HCT116 (cell line): ENCODE data around the gene SLIT1. TPM values are rescaled to one million over a fixed set of nuclear protein-coding genes. Genes with fewer than 3 reads are reported as not detected.

ENCODE experiments used
- ATAC-seq: fragments of 200-7000 bp; cut with Tn5 transposase; 2 replicates; pipeline ENCODE4 v1.9.1; 2020; ENCODE audit warnings: mild to moderate bottlenecking, moderate library complexity
- BruUV-seq: library from RNA; stranded (reverse); fragments of 400-500 nt; replicated peaks from 2 replicates; lab custom pipeline; 2021; lab: Mats Ljungman, UMichigan
- CTCF ChIA-PET: fragments of 300-600 bp; sonication (Branson Sonifier 250); formaldehyde crosslinking; loops from one replicate; lab custom pipeline; 2021; ENCODE audit warnings: antibody characterized with exemption; lab: Charles Lee
- POLR2A ChIA-PET: fragments of 300-600, 350-600 bp; sonication (Branson Sonifier 250); formaldehyde crosslinking; loops from one replicate; lab custom pipeline; 2021; ENCODE audit warnings: antibody characterized with exemption; lab: Charles Lee
- RAD21 ChIA-PET, 2 experiments: fragments of 300-600 bp; sonication (Branson Sonifier 250); formaldehyde crosslinking; loops; one replicate each; lab custom pipeline; 2023; ENCODE audit warnings: low total read pairs in 2 of 2; ENCODE audit not compliant: uncharacterized antibody in 2 of 2, unreplicated experiment in 2 of 2, low non-redundant PET in 1 of 2; lab: Charles Lee
- DNase-seq: peaks from one replicate; pipeline ENCODE4 v3.0.0-alpha.2; 2010; ENCODE audit warnings: low read depth, low spot score
- H2AFZ ChIP-seq: fragments of 200-600 bp; shearing (Covaris generic), sonication (generic); 2 replicates; pipeline ENCODE4 v1.6.1; 2017; ENCODE audit warnings: low read depth, mixed run types, mixed read lengths, antibody characterized with exemption, low read length; ENCODE audit not compliant: poor library complexity, severe bottlenecking
- H3K27ac ChIP-seq: 2 replicates; pipeline ENCODE4 v1.5.1; 2012; ENCODE audit warnings: low read depth, low read length
- H3K27me3 ChIP-seq: fragments of 200-600 bp; sonication (generic); 2 replicates; pipeline ENCODE4 v1.6.1; 2016; ENCODE audit warnings: mixed run types, low read length, mixed read lengths; ENCODE audit not compliant: insufficient read depth
- H3K36me3 ChIP-seq, 2 experiments: fragments of 200-500 bp in 1 of 2; fragments of 200-600 bp in 1 of 2; sonication (Bioruptor generic) in 1 of 2; sonication (generic) in 1 of 2; 2 replicates each; pipeline versions ENCODE4 v1.5.1 to v1.6.1; 2014 to 2016; ENCODE audit warnings: low read length in 2 of 2, inconsistent platforms in 1 of 2, mixed read lengths in 1 of 2, mixed run types in 1 of 2; ENCODE audit not compliant: insufficient read depth in 2 of 2, control insufficient read depth in 1 of 2
- H3K4me1 ChIP-seq, 2 experiments: fragments of 200-600 bp in 1 of 2; sonication (generic) in 1 of 2; 2 replicates each; pipeline versions ENCODE4 v1.5.1 to v1.6.1; 2012 to 2017; ENCODE audit warnings: low read length in 2 of 2, inconsistent platforms in 1 of 2, mild to moderate bottlenecking in 1 of 2, mixed read lengths in 1 of 2, mixed run types in 1 of 2, moderate library complexity in 1 of 2; ENCODE audit not compliant: insufficient read depth in 2 of 2, control insufficient read depth in 1 of 2
- H3K4me2 ChIP-seq: fragments of 200-600 bp; sonication (generic); 2 replicates; pipeline ENCODE4 v1.6.1; 2017; ENCODE audit warnings: mixed run types, low read length, mixed read lengths
- H3K4me3 ChIP-seq, 2 experiments: fragments of 200-600 bp in 1 of 2; sonication (generic) in 1 of 2; replicated peaks in 1 of 2; 2 replicates each; pipeline ENCODE4 v1.5.1; 2011 to 2016; ENCODE audit warnings: low read length in 2 of 2, control low read depth in 1 of 2, low read depth in 1 of 2, mild to moderate bottlenecking in 1 of 2, mixed read lengths in 1 of 2, mixed run types in 1 of 2
- H3K79me2 ChIP-seq: fragments of 200-600 bp; sonication (generic); 2 replicates; pipeline ENCODE4 v1.6.1; 2017; ENCODE audit warnings: mild to moderate bottlenecking, mixed run types, low read length, moderate library complexity, mixed read lengths; ENCODE audit not compliant: insufficient read depth
- H3K9ac ChIP-seq: fragments of 200-600 bp; sonication (generic); 2 replicates; pipeline ENCODE4 v1.6.1; 2016; ENCODE audit warnings: low read length, mixed read lengths
- H3K9me2 ChIP-seq: fragments of 200-600 bp; sonication (generic), shearing (Covaris generic); 2 replicates; pipeline ENCODE4 v1.6.1; 2017; ENCODE audit warnings: mixed run types, mild to moderate bottlenecking, moderate library complexity; ENCODE audit not compliant: insufficient read depth
- H3K9me3 ChIP-seq, 2 experiments: fragments of 200-500 bp in 1 of 2; fragments of 200-600 bp in 1 of 2; sonication (Bioruptor generic) in 1 of 2; sonication (generic) in 1 of 2; 2 replicates each; pipeline ENCODE4 v1.6.1; 2014 to 2017; ENCODE audit warnings: low read length in 2 of 2, mixed read lengths in 2 of 2, inconsistent platforms in 1 of 2, low read depth in 1 of 2, mild to moderate bottlenecking in 1 of 2, mixed run types in 1 of 2, moderate library complexity in 1 of 2; ENCODE audit not compliant: control insufficient read depth in 1 of 2, insufficient read depth in 1 of 2
- H4K20me1 ChIP-seq: fragments of 200-600 bp; sonication (generic), shearing (Covaris generic); 2 replicates; pipeline ENCODE4 v1.6.1; 2017; ENCODE audit warnings: mixed run types, mild to moderate bottlenecking, moderate library complexity; ENCODE audit not compliant: insufficient read depth
- CEBPB ChIP-seq: IDR thresholded peaks from 2 replicates; pipeline ENCODE4 v1.6.1; 2012; ENCODE audit warnings: low read depth
- EZH2 ChIP-seq: fragments of 200-600 bp; sonication (generic); IDR thresholded peaks from 2 replicates; pipeline ENCODE4 v1.6.1; 2017; ENCODE audit warnings: antibody characterized with exemption, mixed run types
- REST ChIP-seq: IDR thresholded peaks from 2 replicates; pipeline ENCODE4 v1.6.1; 2012; ENCODE audit warnings: low read depth
- SP1 ChIP-seq: IDR thresholded peaks from 2 replicates; pipeline ENCODE4 v1.6.1; 2012; ENCODE audit warnings: low read depth
- TCF7L2 ChIP-seq: IDR thresholded peaks from 2 replicates; pipeline ENCODE4 v1.7.0; 2011; ENCODE audit warnings: borderline replicate concordance, inconsistent platforms; ENCODE audit not compliant: insufficient read depth, insufficient read length; ENCODE audit errors: extremely low read depth
- ZBTB33 ChIP-seq: IDR thresholded peaks from 2 replicates; pipeline ENCODE4 v1.6.1; 2011; ENCODE audit warnings: mild to moderate bottlenecking, low read length, moderate library complexity; ENCODE audit not compliant: insufficient replicate concordance; ENCODE audit errors: extremely low read depth
- ZFX ChIP-seq: fragments of 450-650 bp; IDR thresholded peaks from 2 replicates; pipeline ENCODE4 v1.6.1; 2017
- ZNF274 ChIP-seq: fragments of 200-500 bp; sonication (Bioruptor generic); IDR thresholded peaks from 2 replicates; pipeline ENCODE4 v1.6.1; 2014; ENCODE audit warnings: mild to moderate bottlenecking, low read depth, low read length, inconsistent platforms
- intact Hi-C: fragments of 100-400 bp; cut with micrococcal nuclease; formaldehyde crosslinking; loops from 2 replicates; pipeline ENCODE4 v1.10.0; 2022
- total RNA-seq: library from RNA; stranded (reverse); gene quantifications from one replicate; pipeline ENCODE4 v1.2.1, GENCODE V29; 2021; ENCODE audit not compliant: unreplicated experiment

The SLIT1 gene
- total RNA-seq, 1 experiment from 2014 or later = 0.42 TPM

- TF ChIP-seq ZNF274 (no peak), CEBPB (no peak), EZH2 (no peak), SP1 (no peak), TCF7L2 (no peak), REST (no peak), ZBTB33 (no peak), ZFX (no peak)
- Histone ChIP-seq H3K9me2 (no peaks in the 10 kb centered on the region), H4K20me1 (no peaks in the 10 kb centered on the region), H3K27me3 (peaks cover 18% of the 10 kb centered on the region), H3K4me2 (no peak overlapping the region), H2AFZ (no peak overlapping the region), H3K36me3 (no peaks in the 10 kb centered on the region), H3K27ac (no peak overlapping the region), H3K79me2 (no peaks in the 10 kb centered on the region), H3K9ac (no peak overlapping the region), H3K4me1 (no peaks in the 10 kb centered on the region), H3K4me3 (no peak overlapping the region), H3K9me3 (no peaks in the 10 kb centered on the region)
- POLR2A ChIA-PET = no interaction called here
- RAD21 ChIA-PET = no interaction called here
- DNase-seq (no peak), ATAC-seq (0 out of 2 replicates have a peak, but pooled peaks have one; percentile 17)
- no TSS peak for BruUV-seq
- intact Hi-C loops = no loop called here
- CTCF ChIA-PET = interaction anchor here (1.0 kb wide), 1 partner anchor 82 kb away, joined by 4 read pairs; no protein-coding TSS in a partner anchor
These were observed 58.2 kb downstream of the SLIT1 start for GRCh38 chr10:97127509-97127908.
